Jurkat, Clone E6-1 (cell line): Measurements from ENCODE around the gene CBLC.
"Not testable (repeated sequence)": the region's sequence is repeated elsewhere in the genome, so short reads cannot be mapped to it uniquely, and the experiment has no call there.

ENCODE experiments used
- DNase-seq: peaks from one replicate; pipeline ENCODE4 v3.0.0-alpha.2; 2011; ENCODE audit warnings: low read depth, low spot score
- H3K4me3 ChIP-seq: 2 replicates; pipeline ENCODE4 v1.5.1; 2011; ENCODE audit warnings: mild to moderate bottlenecking, low read length, control low read depth, moderate library complexity

CBLC gene

GRCh38 chr19:44812142-44812718 is 34.5 kb downstream of the CBLC start:
- no peak for DNase-seq
- H3K4me3 ChIP-seq = no peak overlapping the region

GRCh38 chr19:44813070-44813840 is 35.6 kb downstream of the CBLC start:
- no peak for DNase-seq

GRCh38 chr19:44813841-44814470 is 36.3 kb downstream of the CBLC start:
- H3K4me3 ChIP-seq = no peak overlapping the region
- DNase-seq = no peak

More at GRCh38 chr19:44813070-44813840, 35.6 kb downstream of the CBLC start:
- no peak overlapping the region for H3K4me3 ChIP-seq

GRCh38 chr19:44814517-44814916 is 36.8 kb downstream of the CBLC start:
- DNase-seq = no peak
- no peak overlapping the region for H3K4me3 ChIP-seq

- H3K4me3 ChIP-seq = no peak overlapping the region
- no peak for DNase-seq
These were observed 38.6 kb downstream of the CBLC start for GRCh38 chr19:44816301-44816700.

GRCh38 chr19:44817725-44818465 is 40.2 kb downstream of the CBLC start:
- H3K4me3 ChIP-seq = no peak overlapping the region
- no peak for DNase-seq

GRCh38 chr19:44818466-44819031 is 40.9 kb downstream of the CBLC start:
- H3K4me3 ChIP-seq = no peak overlapping the region
- DNase-seq = no peak

GRCh38 chr19:44819246-44819832 is 41.6 kb downstream of the CBLC start:
- no peak for DNase-seq
- no peak overlapping the region for H3K4me3 ChIP-seq

GRCh38 chr19:44820648-44821609 is 43.2 kb downstream of the CBLC start:
- H3K4me3 ChIP-seq = no peak overlapping the region
- no peak for DNase-seq

GRCh38 chr19:44822177-44822576 is 44.5 kb downstream of the CBLC start:
- DNase-seq = no peak
- H3K4me3 ChIP-seq = no peak overlapping the region

GRCh38 chr19:44822670-44823372 is 45.1 kb downstream of the CBLC start:
- no peak for DNase-seq
- H3K4me3 ChIP-seq = no peak overlapping the region

- DNase-seq = no peak
- H3K4me3 ChIP-seq = no peak overlapping the region
These were observed 45.6 kb downstream of the CBLC start for GRCh38 chr19:44823373-44823698.

GRCh38 chr19:44824761-44825160 is 47.1 kb downstream of the CBLC start:
- H3K4me3 ChIP-seq = no peak overlapping the region
- no peak for DNase-seq

- not testable (repeated sequence) for H3K4me3 ChIP-seq, DNase-seq
These were observed 55.2 kb downstream of the CBLC start for GRCh38 chr19:44832875-44833274.

GRCh38 chr19:44834399-44834798 is 56.7 kb downstream of the CBLC start:
- not testable (repeated sequence) for DNase-seq, H3K4me3 ChIP-seq

GRCh38 chr19:44839276-44839675 is 61.6 kb downstream of the CBLC start:
- no peak for DNase-seq
- H3K4me3 ChIP-seq = no peak overlapping the region

- no peak overlapping the region for H3K4me3 ChIP-seq
- no peak for DNase-seq
These were observed 63.1 kb downstream of the CBLC start for GRCh38 chr19:44840811-44841210.

- peak; percentile 30 for DNase-seq
- H3K4me3 ChIP-seq = no peak overlapping the region
These were observed 63.5 kb downstream of the CBLC start for GRCh38 chr19:44841231-44841630.
